HG03025 (cell line): ENCODE results near the gene RNF223.
"Not testable (repeated sequence)": the region's sequence is repeated elsewhere in the genome, so short reads cannot be mapped to it uniquely, and the experiment has no call there.

Experiments used
- ATAC-seq: cut with Tn5 transposase; IDR thresholded peaks from one replicate; pipeline ENCODE4 v1.9.1; 2021; ENCODE audit warnings: mild to moderate bottlenecking, moderate library complexity; ENCODE audit not compliant: unreplicated experiment, low FRiP score

The RNF223 gene

DNA sequence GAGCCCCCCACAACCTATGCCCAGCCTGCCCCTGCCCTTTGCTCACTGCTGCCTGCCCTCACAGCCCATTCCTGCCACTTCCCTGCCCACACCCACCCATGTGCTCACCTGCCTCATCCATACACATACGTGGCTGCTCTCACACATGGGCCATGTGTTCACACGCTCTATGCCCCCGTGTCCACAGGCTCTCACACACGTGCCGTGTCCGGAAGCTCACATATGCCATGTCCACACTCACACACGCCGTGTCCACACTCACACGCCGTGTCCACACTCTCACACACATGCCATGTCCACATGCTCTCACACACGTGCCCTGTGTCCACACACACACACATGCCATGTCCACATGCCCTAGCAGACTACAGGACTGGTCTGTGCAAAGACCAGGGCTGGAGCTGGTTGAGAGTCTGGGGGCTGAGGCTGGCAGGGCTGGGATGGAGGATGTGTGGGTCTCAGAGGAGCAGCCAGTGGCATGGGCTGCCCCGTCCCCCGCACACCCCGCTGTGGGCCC, 583 bp upstream of the RNF223 start:
- ATAC-seq, result no peak

DNA sequence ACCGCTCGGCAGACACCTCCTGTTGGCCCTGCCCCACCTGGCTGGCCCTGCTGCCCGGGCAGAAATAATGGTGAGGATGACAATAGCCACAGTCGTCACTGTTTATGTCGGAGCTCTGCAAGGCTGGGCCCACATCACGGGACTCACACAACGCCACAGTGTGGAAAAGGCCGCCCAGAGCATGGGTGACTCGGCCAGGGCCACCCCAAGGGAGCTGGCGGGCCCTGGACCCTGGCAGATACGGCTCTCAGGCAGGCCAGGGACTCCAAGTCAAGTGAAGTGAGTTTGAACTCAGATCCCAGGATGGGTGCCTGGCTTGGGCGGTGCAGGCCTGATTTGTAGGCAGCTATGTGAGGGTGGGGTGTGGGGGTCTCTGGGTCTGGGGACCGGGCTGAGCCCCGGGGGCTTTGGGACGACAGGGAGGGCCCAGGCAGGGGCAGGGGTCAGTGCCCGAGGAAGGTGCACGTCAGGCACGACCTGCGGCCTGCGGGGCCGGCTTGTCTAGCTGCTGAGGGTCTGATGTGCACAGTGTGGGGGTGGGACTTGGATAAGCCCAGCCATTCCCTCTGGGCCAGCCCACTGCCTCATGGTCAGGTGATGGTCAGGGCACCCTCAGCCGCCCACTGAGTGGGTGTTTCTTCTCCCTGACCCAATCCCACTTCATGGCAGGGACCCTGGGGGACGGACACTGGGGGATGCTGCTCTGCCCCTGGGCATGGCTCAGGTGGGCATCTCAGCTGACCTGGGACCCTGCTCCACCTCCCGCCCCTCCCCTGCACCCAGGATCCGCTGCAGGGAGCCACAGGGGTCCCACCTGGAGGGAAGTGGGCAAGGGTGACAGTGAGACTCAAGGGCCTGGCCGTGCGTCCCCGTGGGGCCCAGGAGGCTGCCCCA, 1.0 kb downstream of the RNF223 start:
- no peak for ATAC-seq

DNA sequence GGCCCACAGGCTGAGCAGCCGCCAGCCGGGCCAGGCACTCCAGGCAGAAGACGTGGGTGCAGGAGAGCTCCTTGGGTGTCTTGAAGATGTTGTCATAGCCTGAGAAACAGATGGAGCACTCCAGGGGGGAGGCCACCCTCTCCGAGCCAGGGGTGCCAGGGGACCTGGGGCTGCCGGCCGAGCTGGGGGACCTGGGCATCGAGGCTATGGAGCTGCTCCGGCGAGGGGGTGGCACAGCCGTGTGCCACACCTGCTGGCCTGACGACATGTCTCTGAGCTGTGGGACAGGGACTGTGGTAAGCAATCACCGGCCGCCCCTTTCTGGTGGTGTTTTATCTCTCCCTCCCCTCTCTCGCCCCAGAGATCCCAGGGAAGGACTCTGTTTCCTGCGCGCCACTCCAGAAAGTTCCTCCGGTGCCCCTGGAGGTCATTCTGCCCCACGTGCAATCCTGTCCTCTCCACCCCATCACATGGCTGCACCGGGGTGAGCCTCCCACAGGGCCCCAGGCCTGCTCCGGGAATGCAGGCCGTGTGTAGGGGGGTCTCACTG, 1.7 kb downstream of the RNF223 start:
- no peak for ATAC-seq

DNA sequence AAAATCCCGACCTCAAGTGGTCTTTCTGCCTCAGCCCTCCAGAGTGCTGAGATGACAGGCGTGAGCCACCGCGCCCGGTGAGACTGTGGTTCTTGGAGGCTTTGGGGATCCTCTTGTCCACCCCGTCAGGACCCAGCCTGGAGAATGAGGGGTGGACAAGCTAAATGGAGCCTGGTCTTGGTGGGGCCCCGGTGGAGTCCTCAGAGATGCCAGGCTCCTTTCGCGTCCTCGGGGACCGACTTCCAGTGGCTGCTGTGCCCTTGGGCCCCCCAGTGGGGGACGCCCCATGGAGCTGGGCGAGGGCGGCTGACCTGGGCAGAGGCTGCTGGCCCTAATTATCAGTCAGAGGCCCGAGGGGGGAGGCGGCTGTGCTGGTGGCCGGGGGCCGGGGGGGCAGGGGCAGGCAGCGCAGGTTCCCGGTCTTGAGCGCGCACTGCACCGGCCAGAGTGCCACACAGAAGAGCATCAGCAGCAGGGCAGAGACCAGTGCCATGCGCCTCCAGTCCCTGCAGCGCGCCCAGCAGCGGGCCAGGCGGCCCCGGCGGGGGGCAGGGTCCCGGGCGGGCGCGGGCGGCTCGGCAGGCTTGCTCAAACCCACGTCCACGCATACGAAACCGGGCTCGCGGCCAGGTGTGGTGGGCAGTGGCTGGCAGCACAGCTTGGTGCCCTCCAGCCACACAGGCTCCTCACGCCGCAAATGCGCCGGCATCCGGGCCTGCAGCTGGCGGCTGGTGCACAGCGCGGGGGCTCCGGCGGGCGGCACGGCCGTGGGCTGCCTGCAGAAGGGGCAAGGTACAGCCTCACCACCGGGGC, 2.4 kb downstream of the RNF223 start:
- ATAC-seq, result no peak

DNA sequence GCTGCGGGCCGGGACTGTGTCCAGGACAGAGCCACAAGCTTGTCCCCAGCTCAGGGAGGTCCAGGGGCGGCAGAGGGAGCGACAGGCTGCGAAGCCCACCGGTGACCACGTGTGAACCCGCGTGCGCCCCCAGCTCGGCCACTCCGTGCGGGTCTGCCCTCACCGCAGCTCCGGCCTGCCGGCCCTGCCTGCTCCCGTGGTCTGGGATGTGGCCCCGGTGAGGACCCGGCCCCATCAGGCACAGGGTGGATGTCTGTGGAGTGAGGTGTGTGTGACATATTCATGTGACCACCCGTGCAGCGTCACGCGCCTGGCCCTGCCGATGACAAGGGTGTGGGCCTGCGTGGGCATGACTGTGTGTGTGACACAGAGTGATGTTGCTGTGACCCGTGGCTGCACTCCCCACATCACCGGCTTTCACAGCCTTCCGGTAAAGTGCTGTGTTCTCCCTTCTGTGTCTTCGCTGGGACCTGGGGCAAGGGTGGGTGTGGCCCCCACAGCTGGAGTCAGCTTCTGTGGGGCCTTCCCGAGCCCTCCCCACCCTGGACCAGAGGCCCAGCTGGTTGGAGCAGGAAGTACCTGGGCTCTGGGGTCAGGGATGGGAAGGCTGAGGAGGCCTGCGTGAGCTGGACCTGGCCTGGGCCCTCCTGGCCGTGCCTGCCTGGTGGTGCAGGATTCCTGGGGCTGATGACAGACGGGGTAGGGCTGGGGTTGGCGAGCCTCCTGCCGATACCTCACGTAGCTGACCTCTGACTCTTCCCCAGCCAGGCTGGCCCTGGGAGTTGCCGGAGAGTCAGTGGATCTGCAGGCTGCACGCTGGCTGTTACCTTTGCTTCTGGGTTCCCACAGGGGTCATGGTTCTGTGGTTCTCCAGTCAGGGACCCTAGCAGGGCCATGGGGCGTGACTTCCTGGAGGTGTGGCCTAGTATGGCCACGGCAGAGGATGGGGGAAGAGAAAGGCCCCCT, 4.1 kb downstream of the RNF223 start:
- no peak for ATAC-seq

DNA sequence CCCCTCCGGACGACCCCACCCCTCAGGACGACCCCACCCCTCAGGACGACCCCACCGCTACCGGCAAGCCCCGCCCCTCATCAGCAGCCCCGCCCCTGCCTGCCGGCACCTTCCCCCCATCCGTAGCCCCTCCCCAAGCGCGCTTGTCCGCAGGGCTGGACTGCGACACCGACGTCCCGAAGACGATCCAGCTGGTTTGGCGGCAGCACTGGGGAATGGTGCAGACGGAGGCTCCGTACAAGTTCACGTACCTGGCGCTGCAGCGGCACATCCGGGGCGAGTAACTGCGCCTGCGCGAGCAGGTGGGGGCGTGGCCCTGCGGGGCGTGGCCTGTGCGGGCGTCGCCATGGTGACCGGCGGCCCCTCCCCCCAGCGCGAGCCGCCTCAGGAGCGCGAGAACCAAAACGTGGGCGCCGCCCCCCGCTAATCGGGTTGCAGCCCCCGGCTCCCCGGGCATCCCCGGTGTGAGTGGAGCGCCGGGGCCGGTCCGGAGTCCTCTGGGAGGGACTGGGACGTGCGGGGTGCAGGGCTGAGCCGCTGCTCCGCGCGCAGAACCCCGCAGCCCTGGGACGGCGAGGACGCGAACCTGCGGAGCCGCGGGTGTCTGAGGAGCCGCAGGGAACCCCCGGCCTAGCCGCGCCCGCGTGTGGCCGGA, 4.9 kb downstream of the RNF223 start:
- peak; percentile 52 for ATAC-seq

DNA sequence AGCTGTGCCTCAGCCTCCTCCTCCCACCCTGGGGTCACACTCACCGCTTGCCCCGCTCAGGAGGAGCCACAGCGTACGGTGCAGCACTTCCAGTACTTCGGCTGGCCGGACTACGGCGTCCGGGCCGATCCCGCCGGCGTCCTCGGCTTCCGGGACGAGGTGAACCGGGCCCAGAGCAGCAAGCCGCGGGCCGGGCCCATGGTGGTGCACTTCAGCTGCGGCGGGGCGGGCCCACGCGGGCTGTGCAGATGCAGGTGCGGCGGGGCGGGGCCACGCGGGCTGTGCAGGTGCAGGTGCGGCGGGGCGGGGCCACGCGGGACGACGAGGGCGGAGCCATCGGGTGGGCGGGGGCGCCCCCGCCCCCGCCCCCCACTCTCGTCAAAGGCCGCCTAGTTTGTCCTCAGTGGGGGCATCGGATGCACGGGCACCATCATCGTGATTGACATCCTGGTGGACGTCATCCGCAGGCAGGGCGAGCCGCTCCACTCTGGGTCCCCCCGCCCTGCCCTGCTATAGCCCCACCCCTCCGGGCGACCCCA, 5.5 kb downstream of the RNF223 start:
- ATAC-seq, result peak; percentile 11

DNA sequence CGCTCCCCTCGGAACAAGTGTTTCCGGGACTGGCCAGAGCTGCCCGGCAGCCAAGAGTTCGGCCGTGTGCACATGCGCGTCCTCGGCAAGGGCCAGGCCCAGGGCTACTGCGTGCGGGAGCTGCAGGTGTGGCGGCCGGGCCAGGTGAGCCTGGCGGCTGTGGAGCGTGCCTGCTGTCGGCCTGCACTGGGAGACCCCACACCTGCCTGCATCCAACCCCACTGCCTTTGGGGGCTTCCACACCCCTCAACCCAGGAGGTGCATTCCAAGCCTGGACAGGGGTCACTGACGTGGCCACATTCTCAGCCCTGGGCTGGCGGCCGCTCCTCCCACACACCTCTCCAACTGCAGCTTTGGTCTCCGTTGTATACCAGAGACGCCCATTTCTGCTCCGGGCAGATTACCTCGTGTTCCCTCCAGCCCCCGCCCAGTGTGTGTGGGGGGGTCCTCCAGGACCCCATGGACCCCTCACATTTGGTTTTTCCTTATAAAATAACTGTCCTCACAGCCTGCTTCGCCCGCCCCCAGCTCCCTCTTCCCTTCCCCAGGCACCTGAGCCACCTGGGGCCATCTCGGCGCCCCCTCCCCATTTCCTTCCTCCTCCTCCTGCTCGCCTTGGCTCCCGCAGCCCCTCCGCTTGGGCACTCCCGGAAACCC, 6.1 kb downstream of the RNF223 start:
- no peak for ATAC-seq

DNA sequence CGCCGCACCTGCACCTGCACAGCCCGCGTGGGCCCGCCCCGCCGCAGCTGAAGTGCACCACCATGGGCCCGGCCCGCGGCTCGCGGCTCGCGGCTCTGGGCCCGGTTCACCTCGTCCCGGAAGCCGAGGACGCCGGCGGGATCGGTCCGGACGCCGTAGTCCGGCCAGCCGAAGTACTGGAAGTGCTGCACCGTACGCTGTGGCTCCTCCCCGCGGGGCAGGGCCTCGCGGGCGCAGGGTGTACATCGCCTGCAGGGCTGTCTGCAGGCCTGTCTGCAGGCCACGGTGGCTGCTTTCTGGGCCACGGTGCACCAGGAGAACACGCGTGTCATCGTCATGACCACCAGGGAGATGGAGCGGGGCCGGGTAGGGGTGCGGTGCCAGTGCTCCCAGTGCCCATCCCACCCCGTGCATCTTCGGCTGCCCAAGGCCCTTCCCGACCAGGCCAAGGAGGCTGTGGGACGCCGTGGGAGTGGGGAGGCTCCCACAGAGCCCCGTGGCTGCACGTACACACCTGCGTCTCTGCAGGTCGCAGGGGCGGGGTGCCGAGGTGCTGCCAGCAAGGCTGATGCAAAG, 6.7 kb downstream of the RNF223 start:
- no peak for ATAC-seq

DNA sequence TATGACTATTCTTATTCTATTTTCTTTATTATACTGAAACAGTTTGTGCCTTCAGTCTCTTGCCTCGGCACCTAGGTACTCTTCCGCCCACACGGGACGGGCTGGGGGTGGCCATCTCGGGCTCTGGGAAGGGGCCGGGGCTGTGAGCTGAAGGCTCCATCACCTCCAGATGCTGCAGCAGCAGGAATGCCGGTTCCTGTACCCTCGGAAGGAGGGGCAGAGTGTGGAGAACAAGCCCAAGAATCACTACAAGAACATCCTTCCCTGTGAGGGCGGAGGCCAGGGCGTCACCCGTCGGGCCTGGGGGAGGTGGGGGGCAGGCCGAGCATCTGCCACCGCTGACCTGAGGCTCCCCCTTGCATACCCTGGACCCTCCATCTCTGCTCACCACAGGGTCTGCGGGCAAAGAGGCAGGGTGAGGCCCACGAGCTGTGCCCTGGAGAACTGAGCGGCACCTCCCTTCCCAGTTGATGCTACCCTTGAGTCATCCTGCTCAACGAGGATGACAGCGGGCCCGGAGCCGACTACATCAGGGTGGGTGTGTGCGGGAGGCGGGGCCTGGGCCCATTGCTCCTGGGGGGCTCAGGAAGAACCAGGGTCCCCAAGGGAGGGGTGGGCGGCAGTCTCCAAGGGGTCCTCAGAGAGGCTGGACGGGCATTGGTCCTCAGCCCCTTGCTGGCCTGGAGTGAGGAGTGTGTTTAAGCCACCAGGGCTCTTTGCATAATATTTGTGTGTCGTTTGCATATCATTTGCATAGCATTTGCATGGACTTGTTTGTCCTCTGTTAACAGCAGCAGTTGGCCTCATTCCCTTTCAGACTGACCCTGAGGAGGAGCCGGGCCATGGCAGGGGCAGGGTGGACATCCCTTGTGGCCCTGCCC, 7.5 kb downstream of the RNF223 start:
- ATAC-seq, result no peak

DNA sequence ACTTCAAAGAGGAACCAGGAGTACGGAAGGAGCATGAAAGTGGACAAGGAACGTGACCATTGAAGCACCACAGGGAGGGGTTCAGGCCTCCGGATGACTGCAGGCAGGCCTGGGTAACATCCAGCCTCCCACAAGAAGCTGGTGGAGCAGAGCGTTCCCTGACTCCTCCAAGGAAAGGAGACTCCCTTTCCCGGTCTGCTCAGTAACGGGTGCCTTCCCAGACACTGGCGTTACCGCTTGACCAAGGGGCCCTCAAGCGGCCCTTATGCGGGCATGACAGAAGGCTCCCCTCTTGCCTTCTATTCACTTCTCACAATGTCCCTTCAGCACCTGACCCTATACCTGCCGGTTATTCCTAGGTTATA, 8.2 kb downstream of the RNF223 start:
- not testable (repeated sequence) for ATAC-seq

DNA sequence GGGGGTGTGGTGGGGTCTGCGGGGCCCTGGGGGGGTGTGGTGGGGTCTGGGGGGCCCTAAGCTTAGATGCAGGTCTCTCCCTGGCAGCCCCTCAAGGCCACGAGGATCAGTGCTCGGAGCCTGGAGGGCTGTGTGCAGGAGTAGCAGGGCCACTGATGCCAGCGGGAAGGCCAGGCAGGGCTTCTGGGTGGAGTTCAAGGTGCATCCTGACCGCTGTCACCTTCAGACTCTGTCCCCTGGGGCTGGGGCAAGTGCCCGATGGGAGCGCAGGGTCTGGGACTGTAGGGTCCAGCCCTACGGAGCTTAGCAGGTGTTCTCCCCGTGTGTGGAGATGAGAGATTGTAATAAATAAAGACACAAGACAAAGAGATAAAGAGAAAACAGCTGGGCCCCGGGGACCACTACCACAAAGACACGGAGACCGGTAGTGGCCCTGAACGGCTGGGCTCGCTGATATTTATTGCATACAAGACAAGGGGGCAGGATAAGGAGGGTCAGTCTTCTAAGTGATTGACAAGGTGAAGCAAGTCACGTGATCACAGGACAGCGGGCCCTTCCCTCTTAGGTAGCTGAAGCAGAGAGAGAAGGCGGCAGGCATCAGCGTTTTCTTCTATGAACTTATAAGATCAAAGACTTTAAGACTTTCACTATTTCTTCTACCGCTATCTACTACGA, 8.7 kb downstream of the RNF223 start:
- ATAC-seq, result no peak

DNA sequence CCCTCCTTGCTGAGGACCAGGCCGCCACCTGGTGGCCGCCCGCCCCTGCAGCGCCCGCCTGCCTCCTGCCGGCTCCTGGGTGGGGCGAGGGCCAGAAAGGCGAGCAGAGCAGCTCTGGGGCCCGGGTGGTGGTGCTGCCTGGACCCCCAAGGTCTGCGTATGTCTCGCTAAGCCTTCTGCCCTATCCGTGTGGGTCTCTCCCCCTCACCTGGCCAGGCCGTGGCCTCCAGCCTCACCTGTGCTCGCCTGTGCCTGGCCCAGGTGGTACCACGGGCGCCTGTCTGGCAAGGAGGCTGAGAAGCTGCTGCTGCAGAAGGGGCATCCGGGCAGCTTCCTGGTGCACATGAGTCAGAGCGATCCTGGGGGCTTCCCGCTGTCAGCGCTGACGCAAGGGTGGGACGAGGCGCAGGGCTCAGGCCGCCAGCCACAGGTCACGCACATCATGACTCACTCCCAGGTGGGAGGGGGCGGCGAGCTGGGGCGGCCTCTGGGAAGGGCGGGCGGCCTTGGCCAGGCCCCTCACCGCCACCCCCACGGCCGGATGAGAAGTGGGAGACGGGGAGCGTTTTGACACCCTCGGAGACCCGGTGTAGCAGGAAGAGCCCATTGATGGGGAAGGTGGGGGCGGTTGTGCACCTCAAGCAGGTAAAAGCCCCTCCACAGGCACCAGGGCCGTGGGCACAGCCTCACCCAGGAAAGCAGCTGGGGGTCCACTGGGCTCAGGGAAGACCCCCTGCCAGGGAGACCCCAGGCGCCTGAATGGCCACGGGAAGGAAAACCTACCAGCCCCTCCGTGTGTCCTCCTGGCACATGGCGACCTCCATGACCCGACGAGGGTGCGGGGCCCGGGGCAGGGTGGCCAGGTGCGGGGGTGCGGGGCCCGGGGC, 9.9 kb downstream of the RNF223 start:
- ATAC-seq, result no peak

DNA sequence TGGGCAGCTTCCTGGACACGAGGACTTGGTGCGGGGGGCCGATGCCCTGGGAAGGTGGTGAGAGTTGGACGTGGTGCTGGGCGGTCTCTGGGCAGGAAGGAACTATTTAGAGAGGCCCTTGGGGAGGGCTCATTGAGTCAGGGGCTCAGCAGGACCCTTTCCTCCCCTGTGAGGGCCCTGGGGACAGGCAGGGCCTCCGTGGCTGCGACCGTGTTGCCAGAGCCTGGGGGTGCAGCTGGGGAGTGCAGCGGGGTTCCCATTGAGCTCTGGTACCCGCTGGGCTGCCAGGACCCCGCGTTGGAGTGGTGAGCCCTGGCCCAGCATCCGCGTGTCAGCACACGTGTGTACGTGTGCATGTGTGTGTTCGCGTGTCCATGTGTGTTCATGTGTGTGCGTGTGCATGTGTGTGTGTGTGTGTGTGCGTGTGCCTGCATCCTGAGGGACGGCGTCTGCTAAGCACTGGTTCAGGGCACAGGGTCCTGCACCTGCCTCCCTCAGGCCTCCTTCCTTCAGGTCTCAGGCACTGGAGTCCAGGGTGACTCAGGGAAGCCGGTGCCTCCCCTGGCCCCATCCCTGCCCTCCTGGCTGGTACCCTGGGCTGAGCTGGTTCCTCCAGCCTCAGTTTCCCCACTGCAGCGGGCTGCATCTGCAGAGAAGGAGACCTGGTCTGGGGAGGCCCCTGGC, 10.7 kb downstream of the RNF223 start:
- ATAC-seq, result no peak

DNA sequence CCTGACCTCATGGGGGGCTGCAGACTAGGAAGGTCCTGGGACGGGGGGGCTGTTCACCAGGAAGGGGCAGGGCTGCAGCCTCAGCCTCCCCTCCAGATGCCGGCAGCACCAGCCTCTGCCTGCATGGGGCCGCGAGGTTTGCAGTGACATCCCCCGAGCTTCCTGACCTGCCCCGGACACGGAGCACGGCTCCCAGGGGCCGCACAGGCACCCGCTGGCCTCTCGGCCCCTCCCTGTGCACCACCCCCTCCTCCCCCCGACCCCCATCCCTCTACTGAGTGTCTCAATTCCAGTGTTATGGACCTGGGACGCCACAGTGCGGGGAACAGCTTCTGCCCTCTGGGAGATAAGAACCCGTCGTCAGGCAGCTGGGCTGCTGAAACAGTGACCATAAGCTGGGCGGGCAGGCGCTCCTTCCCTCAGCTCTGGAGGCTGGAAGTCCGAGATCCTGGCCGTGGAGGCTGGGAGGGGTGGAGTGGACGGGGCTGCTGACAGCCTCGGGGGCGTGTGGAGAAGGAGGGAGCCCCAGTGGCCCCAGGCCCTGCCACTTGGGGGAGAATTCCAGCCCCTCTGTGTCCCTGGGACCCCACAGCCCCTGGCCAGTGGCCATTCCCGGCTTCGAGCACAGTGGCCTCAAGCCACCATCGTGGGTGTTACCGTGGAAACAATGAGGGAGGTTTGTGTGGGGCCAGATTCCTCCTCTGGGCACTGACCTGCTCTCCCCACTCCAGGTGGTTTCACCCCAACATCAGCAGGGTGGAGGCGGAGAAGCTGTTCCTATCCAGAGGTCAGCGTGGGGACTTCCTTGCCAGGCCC, 11.6 kb downstream of the RNF223 start:
- ATAC-seq, result no peak
